SK-N-SH treated with all-trans-retinoic acid at 6 μM for 48 hours (cell line): ENCODE measurements around the gene YTHDC2.

Source experiments
- ARNTL ChIP-seq: fragments of 450-650 bp; formaldehyde crosslinking; IDR thresholded peaks from 2 replicates; pipeline ENCODE4 v1.5.0; 2020; ENCODE audit warnings: low read depth, mild to moderate bottlenecking, moderate library complexity, borderline replicate concordance
- OSR1 ChIP-seq: fragments of 250-450 bp; sonication (Bioruptor Pico); IDR thresholded peaks from 2 replicates; pipeline ENCODE4 v1.8.0; 2022; ENCODE audit warnings: moderate library complexity, mild to moderate bottlenecking, inconsistent platforms
- ZFP3 ChIP-seq: fragments of 250-450 bp; sonication (Bioruptor Pico); IDR thresholded peaks from 2 replicates; pipeline ENCODE4 v1.5.0; 2020; ENCODE audit warnings: mild to moderate bottlenecking, moderate library complexity
- TF ChIP-seq, protein P1 (sequence below): fragments of 250-450 bp; sonication (Bioruptor Pico); IDR thresholded peaks from 2 replicates; pipeline ENCODE4 v1.8.0; 2020; ENCODE audit warnings: mild to moderate bottlenecking, moderate library complexity, borderline replicate concordance
- TF ChIP-seq, protein P2 (sequence below): fragments of 250-450 bp; sonication (Bioruptor Pico); IDR thresholded peaks from 2 replicates; pipeline ENCODE4 v1.5.1; 2020; ENCODE audit warnings: low read depth, mild to moderate bottlenecking, moderate library complexity

DNA sequence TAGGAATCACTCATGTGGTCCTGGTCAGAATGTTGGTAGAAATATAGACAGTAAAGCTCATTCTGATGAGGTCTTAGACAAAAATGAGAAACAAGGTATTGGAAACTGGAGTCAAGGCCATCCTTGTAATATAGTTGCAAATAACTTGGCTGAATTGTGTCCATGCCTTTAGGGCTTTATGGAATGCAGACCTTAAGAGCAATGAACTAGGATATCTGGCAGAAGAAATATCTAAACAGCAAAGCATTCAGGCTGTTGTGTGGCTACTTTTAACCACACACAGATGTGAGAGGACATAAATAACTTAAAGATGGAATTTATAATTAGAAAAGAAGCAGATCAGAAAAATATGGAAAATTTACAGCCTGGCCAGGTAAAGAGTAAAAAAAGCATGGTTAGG lies 128.2 kb downstream of the YTHDC2 start:
- TF ChIP-seq ARNTL (CRISPR knock-in tag) (no peak), OSR1 (CRISPR knock-in tag) (no peak), ZFP3 (CRISPR knock-in tag) (no peak)
- TF ChIP-seq, protein P1, sequence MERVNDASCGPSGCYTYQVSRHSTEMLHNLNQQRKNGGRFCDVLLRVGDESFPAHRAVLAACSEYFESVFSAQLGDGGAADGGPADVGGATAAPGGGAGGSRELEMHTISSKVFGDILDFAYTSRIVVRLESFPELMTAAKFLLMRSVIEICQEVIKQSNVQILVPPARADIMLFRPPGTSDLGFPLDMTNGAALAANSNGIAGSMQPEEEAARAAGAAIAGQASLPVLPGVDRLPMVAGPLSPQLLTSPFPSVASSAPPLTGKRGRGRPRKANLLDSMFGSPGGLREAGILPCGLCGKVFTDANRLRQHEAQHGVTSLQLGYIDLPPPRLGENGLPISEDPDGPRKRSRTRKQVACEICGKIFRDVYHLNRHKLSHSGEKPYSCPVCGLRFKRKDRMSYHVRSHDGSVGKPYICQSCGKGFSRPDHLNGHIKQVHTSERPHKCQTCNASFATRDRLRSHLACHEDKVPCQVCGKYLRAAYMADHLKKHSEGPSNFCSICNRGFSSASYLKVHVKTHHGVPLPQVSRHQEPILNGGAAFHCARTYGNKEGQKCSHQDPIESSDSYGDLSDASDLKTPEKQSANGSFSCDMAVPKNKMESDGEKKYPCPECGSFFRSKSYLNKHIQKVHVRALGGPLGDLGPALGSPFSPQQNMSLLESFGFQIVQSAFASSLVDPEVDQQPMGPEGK (CRISPR knock-in tag) = no peak
- TF ChIP-seq, protein P2, sequence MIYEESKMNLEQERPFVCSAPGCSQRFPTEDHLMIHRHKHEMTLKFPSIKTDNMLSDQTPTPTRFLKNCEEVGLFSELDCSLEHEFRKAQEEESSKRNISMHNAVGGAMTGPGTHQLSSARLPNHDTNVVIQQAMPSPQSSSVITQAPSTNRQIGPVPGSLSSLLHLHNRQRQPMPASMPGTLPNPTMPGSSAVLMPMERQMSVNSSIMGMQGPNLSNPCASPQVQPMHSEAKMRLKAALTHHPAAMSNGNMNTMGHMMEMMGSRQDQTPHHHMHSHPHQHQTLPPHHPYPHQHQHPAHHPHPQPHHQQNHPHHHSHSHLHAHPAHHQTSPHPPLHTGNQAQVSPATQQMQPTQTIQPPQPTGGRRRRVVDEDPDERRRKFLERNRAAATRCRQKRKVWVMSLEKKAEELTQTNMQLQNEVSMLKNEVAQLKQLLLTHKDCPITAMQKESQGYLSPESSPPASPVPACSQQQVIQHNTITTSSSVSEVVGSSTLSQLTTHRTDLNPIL (CRISPR knock-in tag) = no peak
